H9 (cell line): ENCODE measurements around the gene HGS. TPM values are rescaled to one million over a fixed set of nuclear protein-coding genes. Genes with fewer than 3 reads are reported as not detected.

Experiments used
- DNase-seq: peaks from one replicate; pipeline ENCODE4 v3.0.0-alpha.2; 2017
- H2AFZ ChIP-seq: one replicate; pipeline ENCODE4 v1.6.1; 2013; ENCODE audit warnings: mild to moderate bottlenecking, low read length, control low read depth, moderate library complexity
- H2AK5ac ChIP-seq: 2 replicates; pipeline ENCODE4 v1.6.1; 2013; ENCODE audit warnings: low read length, control low read depth, mixed read lengths; ENCODE audit not compliant: insufficient read length
- H2BK120ac ChIP-seq: one replicate; pipeline ENCODE4 v1.6.1; 2013; ENCODE audit warnings: low read depth, mild to moderate bottlenecking, low read length, control low read depth, inconsistent platforms; ENCODE audit not compliant: poor library complexity, severe bottlenecking
- H2BK12ac ChIP-seq: 2 replicates; pipeline ENCODE4 v1.6.1; 2013; ENCODE audit warnings: low read length, control low read depth, mixed read lengths, low read depth; ENCODE audit not compliant: insufficient read length
- H2BK15ac ChIP-seq: 2 replicates; pipeline ENCODE4 v1.6.1; 2013; ENCODE audit warnings: low read depth, low read length, control low read depth
- H2BK20ac ChIP-seq: one replicate; pipeline ENCODE4 v1.6.1; 2013; ENCODE audit warnings: low read depth, mild to moderate bottlenecking, low read length, control low read depth, inconsistent platforms; ENCODE audit not compliant: poor library complexity, severe bottlenecking
- H2BK5ac ChIP-seq: 2 replicates; pipeline ENCODE4 v1.6.1; 2013; ENCODE audit warnings: low read length, control low read depth, mixed read lengths; ENCODE audit not compliant: insufficient read length
- H3K14ac ChIP-seq: 2 replicates; pipeline ENCODE4 v1.6.1; 2013; ENCODE audit warnings: low read length, control low read depth; ENCODE audit not compliant: insufficient read depth
- H3K18ac ChIP-seq: 2 replicates; pipeline ENCODE4 v1.6.1; 2013; ENCODE audit warnings: low read depth, mild to moderate bottlenecking, mixed read lengths, low read length, control low read depth; ENCODE audit not compliant: insufficient read length
- H3K23ac ChIP-seq: 2 replicates; pipeline ENCODE4 v1.6.1; 2013; ENCODE audit warnings: low read length, control low read depth, mixed read lengths, low read depth; ENCODE audit not compliant: insufficient read length
- H3K23me2 ChIP-seq: 2 replicates; pipeline ENCODE4 v1.6.1; 2013; ENCODE audit warnings: low read depth, mild to moderate bottlenecking, mixed read lengths, low read length, control low read depth; ENCODE audit not compliant: insufficient read length, poor library complexity, severe bottlenecking
- H3K27ac ChIP-seq: 2 replicates; pipeline ENCODE4 v1.5.1; 2013; ENCODE audit warnings: low read length, control low read depth, mixed read lengths, low read depth; ENCODE audit not compliant: insufficient read length
- H3K27me3 ChIP-seq: 2 replicates; pipeline ENCODE4 v1.6.1; 2013; ENCODE audit warnings: low read length, control low read depth, inconsistent platforms; ENCODE audit not compliant: insufficient read depth
- H3K4ac ChIP-seq: 2 replicates; pipeline ENCODE4 v1.6.1; 2013; ENCODE audit warnings: low read depth, mild to moderate bottlenecking, control low read depth, inconsistent platforms, low read length, moderate library complexity
- H3K4me1 ChIP-seq: 2 replicates; pipeline ENCODE4 v1.6.1; 2013; ENCODE audit warnings: low read length, control low read depth, inconsistent platforms; ENCODE audit not compliant: insufficient read depth
- H3K4me2 ChIP-seq: 2 replicates; pipeline ENCODE4 v1.6.1; 2013; ENCODE audit warnings: low read length, control low read depth, mixed read lengths; ENCODE audit not compliant: insufficient read length, insufficient read depth
- H3K56ac ChIP-seq: 2 replicates; pipeline ENCODE4 v1.6.1; 2013; ENCODE audit warnings: low read depth, mild to moderate bottlenecking, mixed read lengths, low read length, control low read depth; ENCODE audit not compliant: insufficient read length
- H3K79me1 ChIP-seq: 2 replicates; pipeline ENCODE4 v1.6.1; 2013; ENCODE audit warnings: low read depth, mild to moderate bottlenecking, moderate library complexity, low read length, control low read depth, inconsistent platforms; ENCODE audit not compliant: insufficient read depth, poor library complexity, severe bottlenecking
- H3K79me2 ChIP-seq: 2 replicates; pipeline ENCODE4 v1.6.1; 2013; ENCODE audit warnings: low read length, control low read depth, inconsistent platforms; ENCODE audit not compliant: insufficient read depth
- H3K9ac ChIP-seq: 2 replicates; pipeline ENCODE4 v1.6.1; 2013; ENCODE audit warnings: low read length, control low read depth, mixed read lengths; ENCODE audit not compliant: insufficient read length; ENCODE audit errors: extremely low read depth
- H3K9me3 ChIP-seq: one replicate; pipeline ENCODE4 v1.6.1; 2013; ENCODE audit warnings: low read depth, low read length, inconsistent platforms; ENCODE audit not compliant: control insufficient read depth
- H3T11ph ChIP-seq: one replicate; pipeline ENCODE4 v1.6.1; 2013; ENCODE audit warnings: mild to moderate bottlenecking, low read length, control low read depth, inconsistent platforms
- H4K20me1 ChIP-seq: one replicate; pipeline ENCODE4 v1.6.1; 2013; ENCODE audit not compliant: control insufficient read depth, insufficient read length, insufficient read depth
- H4K5ac ChIP-seq: 2 replicates; pipeline ENCODE4 v1.6.1; 2013; ENCODE audit warnings: low read depth, mild to moderate bottlenecking, mixed read lengths, low read length, control low read depth; ENCODE audit not compliant: insufficient read length
- H4K8ac ChIP-seq: replicated peaks from 2 replicates; pipeline ENCODE4 v1.6.1; 2013; ENCODE audit warnings: low read length, control low read depth, mixed read lengths, low read depth; ENCODE audit not compliant: insufficient read length
- H4K91ac ChIP-seq: 2 replicates; pipeline ENCODE4 v1.6.1; 2013; ENCODE audit warnings: low read depth, mild to moderate bottlenecking, moderate library complexity, mixed read lengths, low read length, control low read depth; ENCODE audit not compliant: insufficient read length
- H3K27ac Mint-ChIP-seq, 3 experiments: 2 replicates in 2 of 3; 3 replicates in 1 of 3; pipeline ENCODE4 v1.8.0; 2020 to 2021; ENCODE audit warnings: mixed read lengths in 3 of 3, mild to moderate bottlenecking in 1 of 3, moderate library complexity in 1 of 3
- H3K27me3 Mint-ChIP-seq: 2 replicates; pipeline ENCODE4 v1.8.0; 2021; ENCODE audit warnings: low read depth, mild to moderate bottlenecking, moderate library complexity, mixed read lengths
- H3K36me3 Mint-ChIP-seq, 3 experiments: 2 replicates in 2 of 3; 3 replicates in 1 of 3; pipeline ENCODE4 v1.8.0; 2020 to 2021; ENCODE audit warnings: low read depth in 3 of 3, mixed read lengths in 3 of 3; ENCODE audit not compliant: insufficient read depth in 1 of 3
- H3K4me1 Mint-ChIP-seq, 2 experiments: 2 replicates each; pipeline ENCODE4 v1.8.0; 2020; ENCODE audit warnings: mixed read lengths in 2 of 2
- H3K4me3 Mint-ChIP-seq, 2 experiments: 2 replicates in 1 of 2; 3 replicates in 1 of 2; pipeline ENCODE4 v1.8.0; 2020 to 2021; ENCODE audit warnings: mild to moderate bottlenecking in 2 of 2, mixed read lengths in 2 of 2, moderate library complexity in 1 of 2
- H3K9me3 Mint-ChIP-seq, 2 experiments: 2 replicates in 1 of 2; 3 replicates in 1 of 2; pipeline ENCODE4 v1.8.0; 2020; ENCODE audit warnings: mild to moderate bottlenecking in 2 of 2, mixed read lengths in 2 of 2, moderate library complexity in 1 of 2
- CTCF ChIP-seq: fragments of 200-600 bp; sonication (generic); conservative IDR thresholded peaks from 3 replicates; pipeline ENCODE4 v1.8.0; 2021; ENCODE audit warnings: antibody characterized with exemption, mild to moderate bottlenecking
- WGBS: extraction: QIAGEN DNeasy Blood & Tissue Kit; methylation state at CpG from one replicate; pipeline ENCODE4 v1.1.7; 2013; ENCODE audit warnings: missing lambda C conversion rate, low lambda C conversion rate, mixed read lengths; ENCODE audit not compliant: insufficient read length; ENCODE audit errors: extremely low coverage; 5-methylcytosine and 5-hydroxymethylcytosine counted together
- total RNA-seq: library from RNA; stranded (reverse); gene quantifications from 2 replicates; pipeline ENCODE4 v1.2.1, GENCODE V29; 2021

HGS gene
- total RNA-seq, 1 experiment from 2014 or later = 106 TPM

- no peak for DNase-seq
- H3K9me3 Mint-ChIP-seq = no peaks in the 10 kb centered on the region
- H3K27ac Mint-ChIP-seq = peak overlapping the region; percentile 26 to 87 (median 77); a peak in 4 of 7 replicates
- Histone ChIP-seq H3K79me1 (peaks cover 8% of the 10 kb centered on the region), H2BK12ac (no peak overlapping the region), H2BK15ac (no peak overlapping the region), H3K23ac (no peak overlapping the region), H3K4ac (no peak overlapping the region), H4K91ac (no peak overlapping the region), H2BK20ac (no peak overlapping the region), H4K20me1 (no peaks in the 10 kb centered on the region), H2AFZ (no peak overlapping the region), H2BK120ac (no peak overlapping the region), H3T11ph (no peak overlapping the region), H3K18ac (no peak overlapping the region), H4K8ac (no peak overlapping the region), H2AK5ac (no peak overlapping the region), H2BK5ac (no peak overlapping the region), H3K79me2 (peaks cover 11% of the 10 kb centered on the region; the same call in 1 of the 2 replicates), H3K27me3 (no peaks in the 10 kb centered on the region), H3K4me1 (no peaks in the 10 kb centered on the region), H3K27ac (no peak overlapping the region), H3K9me3 (no peaks in the 10 kb centered on the region), H3K9ac (peak overlapping the region; percentile 53), H3K14ac (no peak overlapping the region), H3K4me2 (peak overlapping the region; percentile 92), H3K56ac (no peak overlapping the region), H4K5ac (no peak overlapping the region), H3K23me2 (peaks cover 10% of the 10 kb centered on the region)
- TF ChIP-seq CTCF = no peak
- WGBS = no CpG with 5 or more reads among the region's 16 CpGs
- peaks cover 14 to 20% of the 10 kb centered on the region in 2 experiments for H3K4me1 Mint-ChIP-seq
- no peaks in the 10 kb centered on the region for H3K27me3 Mint-ChIP-seq
- H3K36me3 Mint-ChIP-seq = peaks cover 22 to 49% (median 44%) of the 10 kb centered on the region in 3 experiments
- H3K4me3 Mint-ChIP-seq = peak overlapping the region; percentile 86 to 89
These were observed 666 bp downstream of the HGS start for GRCh38 chr17:81684442-81684911.
